SK-MEL-5 (cell line): Measurements from ENCODE around the gene LTK. TPM values are rescaled to one million over a fixed set of nuclear protein-coding genes. Genes with fewer than 3 reads are reported as not detected.
"Not testable (repeated sequence)": the region's sequence is repeated elsewhere in the genome, so short reads cannot be mapped to it uniquely, and the experiment has no call there.

Experiments
- DNase-seq: peaks from one replicate; pipeline ENCODE4 v3.0.0-alpha.2; 2016; ENCODE audit warnings: low read depth, low spot score
- in situ Hi-C: cut with HindIII; loops from 2 replicates; pipeline ENCODE4 v1.10.0; 2016; ENCODE audit warnings: low sequenced_read_pairs, high pct_unique_total_duplicates, low pct_unique_long_range_greater_than_20kb
- total RNA-seq: library from RNA; depleted of rRNA; stranded (reverse); fragments of >200 nt; shearing (Covaris generic); gene quantifications from 2 replicates; pipeline ENCODE4 v1.2.3, GENCODE V29; 2014

LTK gene
- total RNA-seq, 1 experiment from 2014 or later: not detected

DNA sequence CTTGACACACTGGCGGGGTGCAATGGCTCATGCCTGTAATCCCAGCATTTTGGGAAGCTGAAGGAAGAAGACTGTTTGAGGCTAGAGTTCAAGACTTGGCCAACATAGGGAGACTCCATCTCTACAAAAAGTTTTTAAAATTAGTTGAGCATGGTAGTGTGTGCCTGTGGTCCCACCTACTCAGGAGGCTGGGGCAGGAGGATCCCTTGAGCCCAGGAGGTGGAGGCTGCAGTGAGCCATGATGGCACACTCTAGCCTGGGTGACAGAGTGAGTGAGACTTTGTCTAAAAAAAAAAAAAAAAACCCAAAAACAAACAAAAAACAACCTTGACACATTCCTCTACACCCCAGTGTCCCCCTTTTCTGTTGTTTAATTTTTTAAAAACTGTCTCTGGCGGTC is 24.0 kb downstream of the LTK start:
- in situ Hi-C loops: no loop called here
- DNase-seq: no peak

DNA sequence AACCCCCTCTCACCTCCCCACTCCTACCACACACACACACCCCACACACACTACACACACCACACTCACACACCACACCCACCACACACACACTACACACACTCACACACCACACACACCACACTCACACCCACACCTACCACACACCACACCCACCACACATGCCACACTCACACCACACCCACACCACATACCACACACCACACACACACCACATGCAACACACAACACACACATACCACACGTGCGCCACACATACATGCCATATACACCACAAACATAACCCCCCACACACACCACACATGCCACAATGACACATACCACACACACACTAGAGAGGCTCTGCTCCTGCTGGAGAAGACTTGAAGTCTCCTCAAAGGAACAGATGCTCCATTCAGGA is 25.8 kb downstream of the LTK start:
- in situ Hi-C loops: no loop called here
- DNase-seq: no peak

DNA sequence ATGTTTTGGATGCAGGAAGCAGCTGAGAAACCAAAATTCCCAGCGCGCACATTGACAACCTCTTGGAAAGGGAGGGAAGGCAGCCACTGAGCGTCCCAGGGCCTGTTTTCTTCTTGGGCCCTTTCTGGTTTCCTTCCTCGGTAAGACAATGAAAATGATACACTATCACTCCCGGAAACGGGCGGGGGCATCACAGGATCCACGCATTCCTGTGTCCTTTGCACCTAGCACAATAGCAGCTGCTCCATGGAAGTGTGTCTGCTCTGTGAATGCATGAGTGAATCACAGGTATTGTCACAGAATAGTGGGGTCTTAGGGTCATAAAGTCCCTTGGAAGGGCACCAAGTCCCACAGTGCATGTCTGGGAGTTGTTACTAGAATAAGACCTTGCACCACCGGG is 26.2 kb downstream of the LTK start:
- DNase-seq: no peak
- in situ Hi-C loops: no loop called here

DNA sequence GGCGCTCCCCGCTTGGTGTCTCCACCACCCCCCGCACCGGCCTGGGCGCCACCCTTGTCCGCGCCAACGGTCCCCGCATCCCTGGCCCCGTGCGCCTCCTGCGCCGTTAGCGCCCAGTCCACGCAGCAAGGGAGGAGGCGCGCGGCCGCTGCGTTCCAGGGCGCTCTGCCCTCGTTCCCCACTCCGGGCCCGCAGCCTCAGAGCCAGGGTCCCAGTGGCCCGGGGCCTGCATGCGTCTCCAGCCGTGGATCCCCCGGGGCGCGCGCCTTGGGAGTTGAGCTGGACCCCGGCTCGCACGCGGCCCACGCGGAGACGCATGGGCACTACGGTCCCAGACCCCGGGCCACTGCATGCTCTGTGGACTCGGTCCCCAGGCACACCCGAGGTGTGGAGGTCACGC is 27.3 kb downstream of the LTK start:
- DNase-seq: no peak
- in situ Hi-C loops: no loop called here

DNA sequence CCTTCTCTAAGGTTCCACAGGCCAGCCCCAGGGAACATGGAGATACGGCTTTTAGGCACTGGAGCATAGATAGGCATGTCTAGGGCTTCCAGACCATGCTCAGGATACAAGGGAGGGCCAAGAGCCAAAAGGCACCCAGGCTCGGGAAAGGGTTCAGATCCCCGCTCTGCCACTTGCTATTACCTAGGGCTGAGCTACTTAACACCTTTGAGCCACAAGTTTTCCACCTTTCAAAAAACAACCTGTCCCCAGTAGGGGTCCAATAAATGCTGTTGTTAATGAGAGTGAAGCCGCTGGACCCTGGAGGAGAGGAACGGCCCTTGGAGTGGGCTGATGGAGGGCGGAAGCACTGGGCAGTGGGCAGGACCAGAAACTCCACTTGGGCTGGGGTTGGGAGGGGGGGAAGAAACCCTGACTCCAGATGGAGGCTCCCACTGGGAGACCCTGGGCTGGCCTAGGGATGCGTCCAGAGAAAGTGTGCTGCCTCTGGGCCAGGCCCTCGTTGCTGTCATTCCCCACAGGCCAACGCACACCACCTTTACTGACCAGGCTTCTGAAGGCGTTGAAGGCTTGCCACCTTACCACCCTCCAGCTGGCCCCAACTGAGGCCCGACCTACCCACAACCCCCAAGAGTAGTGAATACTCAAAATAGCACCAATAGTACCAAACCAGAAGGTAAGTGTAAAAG is 28.5 kb downstream of the LTK start:
- DNase-seq: no peak
- in situ Hi-C loops: no loop called here

DNA sequence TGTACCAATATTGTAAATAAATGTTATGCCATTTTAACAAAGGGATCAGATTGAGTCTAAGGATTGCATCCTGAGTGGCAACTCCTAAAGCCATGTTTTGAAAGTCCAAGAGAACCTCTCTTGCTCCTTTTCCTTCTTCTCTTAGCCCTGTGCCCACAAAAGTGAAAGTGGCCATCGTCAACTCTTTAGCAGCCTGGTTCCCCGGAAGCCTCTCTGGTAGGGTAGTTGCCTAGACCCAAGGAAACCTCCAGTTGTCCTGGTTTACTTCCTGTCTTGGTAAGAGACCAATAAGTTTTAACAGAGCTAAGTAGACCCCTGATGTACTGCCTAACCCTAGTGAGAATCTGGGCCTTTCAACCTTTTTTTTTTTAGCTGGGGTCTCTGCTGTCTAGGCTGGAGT is 30.1 kb downstream of the LTK start:
- in situ Hi-C loops: no loop called here
- no peak for DNase-seq

DNA sequence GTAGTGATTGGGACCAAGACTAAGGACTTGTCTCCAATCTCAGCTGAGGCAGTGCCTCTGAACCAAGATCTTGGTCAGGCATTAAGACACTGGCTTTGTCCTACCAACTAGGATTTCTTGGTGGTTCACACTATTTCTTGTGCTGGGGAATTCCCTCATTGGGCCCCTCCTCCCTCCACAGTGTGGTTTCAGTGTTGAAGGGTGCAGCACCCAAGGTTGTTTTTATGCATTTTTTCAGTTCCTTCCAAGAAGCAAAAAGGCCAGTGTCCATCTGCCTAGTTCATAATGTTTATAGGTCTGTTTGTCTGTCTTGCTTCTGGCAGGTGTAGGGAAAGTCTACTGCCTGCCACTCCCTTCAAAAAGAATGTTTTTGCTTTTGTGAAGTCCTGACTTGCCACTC is 30.5 kb downstream of the LTK start:
- in situ Hi-C loops: no loop called here

DNA sequence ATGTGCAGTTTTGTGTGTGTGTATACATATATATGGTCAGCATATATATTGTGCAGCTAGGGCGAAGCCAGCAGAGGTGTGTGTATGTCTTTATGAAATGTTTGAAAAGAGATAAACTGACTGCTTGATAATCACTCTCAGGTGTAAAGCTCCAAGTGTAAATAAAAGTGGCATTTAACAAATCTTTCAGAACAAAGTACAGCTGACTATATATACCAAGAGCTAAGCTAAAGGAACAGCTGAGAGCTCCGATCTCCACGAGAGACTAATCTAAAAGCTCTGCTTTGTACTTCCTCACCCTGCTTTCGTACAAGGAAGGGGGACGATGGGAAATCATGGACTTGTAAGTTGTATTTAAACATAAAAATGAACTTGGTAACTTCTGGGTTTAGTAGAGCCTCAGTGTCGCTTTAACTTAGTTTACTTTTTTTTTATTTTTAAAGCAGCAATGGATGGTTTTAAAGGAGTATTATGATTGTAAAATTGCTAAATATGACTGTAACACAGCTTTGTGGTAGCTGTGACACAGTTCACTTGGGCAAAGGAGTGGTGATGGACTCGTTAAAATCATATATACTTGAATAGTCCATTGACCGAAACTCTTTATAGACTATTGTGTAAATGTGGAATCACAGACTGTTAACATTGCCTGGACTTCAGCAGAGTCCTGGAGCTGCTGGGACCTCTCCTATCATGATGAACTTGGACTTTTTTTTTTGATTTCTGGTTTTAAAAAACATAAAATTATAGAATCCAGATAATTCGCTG is 31.3 kb downstream of the LTK start:
- DNase-seq: no peak
- in situ Hi-C loops: no loop called here

More for the DNA sequence above, 30.5 kb downstream of the LTK start:
- DNase-seq: no peak

DNA sequence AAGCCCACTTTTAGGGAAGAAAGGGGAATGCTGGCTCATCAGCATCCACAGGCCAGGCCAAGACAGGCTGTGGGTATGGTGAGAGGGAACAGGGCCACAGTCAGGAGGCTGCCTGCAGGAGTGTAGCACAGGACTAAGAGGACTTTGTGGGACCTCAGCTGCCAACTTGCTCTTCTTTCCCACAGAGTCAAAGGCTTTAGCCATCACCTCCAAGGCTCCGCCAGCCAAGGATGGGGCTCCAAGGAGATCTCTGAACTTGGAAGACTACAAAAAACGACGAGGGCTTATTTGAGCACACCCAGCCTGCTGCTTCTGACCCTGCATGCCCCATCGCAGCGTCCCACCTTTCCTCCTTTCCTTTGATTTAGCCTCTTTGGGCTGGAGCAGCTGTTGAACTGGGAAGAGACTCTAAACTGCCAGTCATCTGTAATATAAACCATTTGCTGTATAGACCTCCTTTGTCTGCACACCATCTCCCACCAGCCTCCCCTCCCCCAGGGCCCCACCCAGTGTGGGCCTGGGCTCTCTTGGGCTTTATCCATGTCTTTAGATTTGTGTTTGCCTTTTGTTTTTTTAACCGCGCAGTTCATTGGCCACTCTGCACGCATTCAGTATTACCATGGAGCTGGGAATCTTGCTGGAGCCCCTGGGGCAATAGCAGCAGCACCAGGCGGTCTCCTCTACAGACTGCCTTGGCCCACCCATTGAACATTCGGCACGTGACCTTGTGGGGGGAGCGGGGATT is 33.1 kb downstream of the LTK start:
- in situ Hi-C loops: no loop called here
- DNase-seq: no peak

DNA sequence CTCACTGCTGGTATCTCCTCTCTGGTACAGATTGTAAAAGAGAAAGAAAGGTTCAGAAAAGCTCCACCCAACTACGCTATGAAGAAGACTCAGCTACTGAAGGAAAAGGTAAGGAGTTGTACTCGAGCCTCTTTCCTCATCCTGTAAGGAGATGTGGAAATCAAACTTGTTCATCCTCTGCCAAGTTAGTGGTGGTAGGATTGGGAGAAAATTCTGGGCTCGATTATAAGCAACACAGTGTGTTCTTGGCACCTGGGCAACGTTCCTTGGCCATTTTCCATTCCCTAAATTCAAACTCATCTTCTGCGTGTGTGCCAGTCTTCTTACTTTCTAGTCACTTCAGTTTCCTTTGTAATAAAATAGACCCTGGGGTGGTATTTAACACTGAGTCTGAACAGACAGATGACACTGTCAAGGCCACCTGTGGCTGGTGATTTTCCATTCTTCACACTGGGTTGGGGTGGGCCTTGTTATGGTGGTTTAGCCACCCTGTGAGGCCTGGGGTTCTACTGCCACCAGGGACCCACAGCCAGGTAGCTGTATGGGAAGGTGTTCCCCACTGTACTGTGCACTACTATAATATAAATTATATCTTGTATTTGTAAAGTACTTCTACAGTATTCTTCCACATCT is 37.1 kb downstream of the LTK start:
- in situ Hi-C loops: no loop called here
- no peak for DNase-seq

DNA sequence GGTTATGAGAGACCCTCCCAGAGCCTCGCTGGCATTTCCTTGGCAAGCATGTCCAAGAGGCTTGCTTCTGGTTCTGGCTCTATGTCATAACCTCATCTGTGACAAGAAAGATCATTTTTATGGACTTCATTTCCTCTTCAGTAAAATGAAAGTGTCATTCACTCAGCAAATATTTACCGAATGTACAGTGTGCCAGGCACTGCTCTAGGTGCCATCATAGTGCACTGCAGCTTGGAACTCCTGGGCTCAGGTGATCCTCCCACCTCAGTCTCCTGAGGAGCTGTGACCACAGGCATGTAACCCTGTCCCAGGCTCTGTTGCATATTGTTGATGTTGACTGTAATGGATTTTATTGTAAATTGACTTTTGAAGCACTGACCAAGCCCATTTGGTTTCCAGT is 38.7 kb downstream of the LTK start:
- DNase-seq: no peak
- in situ Hi-C loops: no loop called here

DNA sequence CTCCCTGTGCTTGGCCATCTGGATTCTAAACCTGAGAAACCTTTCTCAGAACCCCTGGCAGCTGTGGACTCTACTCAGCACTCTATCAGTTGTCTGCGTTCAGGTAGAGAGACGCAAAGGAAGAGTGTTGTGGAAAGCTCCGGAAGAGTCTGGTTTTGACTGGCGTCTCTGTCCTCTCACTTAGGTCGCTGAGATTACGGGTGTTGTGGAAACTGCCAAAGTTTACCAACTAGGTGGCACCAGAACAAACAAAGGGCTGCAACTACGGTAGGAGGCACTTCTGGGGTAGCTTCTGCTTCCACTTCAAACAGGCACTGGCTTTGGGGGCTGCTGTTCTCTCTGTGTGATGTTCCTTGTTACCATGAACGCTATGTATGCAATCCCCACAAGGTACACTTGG is 39.2 kb downstream of the LTK start:
- in situ Hi-C loops: no loop called here
- no peak for DNase-seq

DNA sequence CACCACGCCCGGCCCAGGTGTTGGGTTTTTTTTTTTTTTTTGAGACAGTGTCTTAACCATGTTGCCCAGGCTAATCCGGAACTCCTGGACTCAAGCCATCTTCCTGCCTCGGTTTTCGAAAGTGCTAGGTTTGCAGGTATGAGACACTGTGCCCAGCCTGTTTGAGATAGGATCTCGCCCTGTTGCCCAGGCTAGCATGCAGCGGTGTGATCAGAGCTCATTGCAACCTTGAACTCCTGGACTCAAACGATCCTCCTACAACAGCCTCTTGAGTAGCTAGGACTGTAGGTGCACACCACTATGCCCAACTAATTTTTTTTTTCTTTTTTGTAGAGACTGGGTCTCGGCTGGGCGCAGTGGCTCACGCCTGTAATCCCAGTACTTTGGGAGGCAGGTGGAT is 40.2 kb downstream of the LTK start:
- in situ Hi-C loops: no loop called here
- DNase-seq: no peak

DNA sequence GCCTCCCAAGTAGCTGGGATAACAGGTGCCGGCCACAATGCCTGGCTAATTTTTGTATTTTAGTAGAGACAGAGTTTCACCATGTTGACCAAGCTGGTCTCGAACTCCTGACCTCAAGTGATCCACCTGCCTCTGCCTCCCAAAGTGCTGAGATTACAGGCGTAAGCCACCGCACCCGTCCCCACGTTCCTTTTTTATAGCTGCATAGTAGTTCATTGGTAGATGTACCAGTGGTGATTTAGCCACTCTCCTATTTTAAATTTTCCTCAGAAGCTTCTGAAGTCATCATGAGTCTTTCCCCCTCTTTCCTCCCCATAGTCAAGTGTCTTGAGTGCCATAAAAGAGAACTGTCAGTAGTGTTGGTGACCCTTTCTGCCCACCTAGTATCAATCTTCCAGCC is 44.0 kb downstream of the LTK start:
- DNase-seq, in situ Hi-C loops: not testable (repeated sequence)

DNA sequence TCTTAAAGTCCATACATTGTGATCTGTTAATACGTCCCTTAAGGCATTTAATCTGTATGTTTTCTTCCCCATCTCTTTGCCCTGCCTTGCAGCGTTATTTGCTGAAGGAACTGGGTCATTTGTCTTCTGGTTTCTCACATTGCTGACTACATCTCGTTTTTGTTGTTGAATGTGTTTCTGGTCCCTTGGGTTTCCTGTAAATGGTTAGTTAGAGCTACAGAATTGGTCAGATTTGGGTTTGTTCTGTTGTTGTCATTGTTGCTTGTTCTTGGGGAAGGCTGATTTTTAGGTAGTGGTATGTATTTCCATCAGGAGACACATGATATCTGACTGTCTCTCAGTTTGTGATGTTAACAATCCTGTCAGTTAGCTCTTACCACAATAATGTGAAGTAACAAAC is 46.9 kb downstream of the LTK start:
- DNase-seq: peak; percentile 16
- in situ Hi-C loops: no loop called here

DNA sequence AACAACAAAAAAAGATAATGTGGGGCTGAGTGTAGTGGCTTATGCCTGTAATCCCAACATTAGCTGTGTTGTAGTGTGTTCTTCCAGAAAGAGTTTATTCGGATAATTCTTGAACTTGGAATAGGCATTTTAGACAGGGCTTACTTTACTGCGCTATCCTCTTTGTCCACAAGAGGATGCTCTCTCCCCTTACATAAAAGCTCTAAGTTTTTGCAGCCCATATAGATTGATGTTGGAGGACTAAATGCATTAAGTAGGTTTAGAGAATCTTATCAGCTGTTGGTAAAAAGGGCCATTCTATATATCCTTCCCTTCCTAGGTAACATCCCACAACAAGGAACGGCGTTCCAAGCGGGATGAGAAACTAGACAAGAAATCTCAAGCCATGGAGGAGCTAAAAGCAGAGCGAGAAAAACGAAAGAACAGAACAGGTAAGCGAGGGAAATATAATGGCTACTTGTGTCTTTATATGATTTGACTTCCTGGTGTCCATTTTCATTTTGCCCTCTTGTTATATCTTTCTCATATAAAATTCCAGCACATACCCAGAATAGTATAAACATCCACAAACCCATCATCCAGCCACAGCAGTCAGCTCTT is 47.7 kb downstream of the LTK start:
- in situ Hi-C loops: no loop called here
- DNase-seq: peak; percentile 62

DNA sequence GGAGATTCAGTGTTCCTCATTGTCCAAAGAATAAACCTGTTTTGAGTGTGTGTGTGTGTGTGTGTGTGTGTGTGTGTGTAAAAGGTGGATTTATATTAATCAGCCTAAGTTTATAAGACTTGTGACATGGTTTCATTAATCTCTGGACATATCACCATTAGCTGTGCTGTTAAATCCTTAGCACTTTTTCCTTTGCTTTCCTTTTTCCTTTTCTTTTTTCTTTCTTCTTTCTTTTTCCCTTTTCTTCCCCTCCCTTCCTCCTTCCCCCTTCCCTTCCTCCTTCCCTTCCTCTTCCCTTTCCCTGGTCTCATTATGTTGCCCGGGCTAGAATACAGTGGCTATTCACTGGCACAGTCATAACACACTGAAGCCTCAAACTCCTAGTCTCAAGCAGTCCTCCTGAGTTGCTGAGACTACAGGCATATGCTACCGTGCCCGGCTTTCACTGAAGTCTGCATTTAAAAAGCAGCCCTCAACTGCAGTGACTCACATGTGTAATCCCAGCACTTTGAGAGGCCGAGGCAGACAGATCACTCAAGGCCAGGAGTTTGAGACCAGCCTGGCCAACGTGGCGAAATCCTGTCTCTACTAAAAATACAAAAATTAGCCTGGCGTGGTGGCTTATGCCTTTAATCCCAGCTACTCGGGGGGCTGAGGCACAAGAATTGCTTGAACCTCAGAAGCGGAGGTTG is 48.6 kb downstream of the LTK start:
- DNase-seq: no peak
- in situ Hi-C loops: no loop called here
